ENCODE results near the gene SPATA20.

- TF ChIP-seq CTCF (IDR thresholded peaks at IDR 0.05) (no peak), ZFX (IDR thresholded peaks at IDR 0.05; ENCODE audit: borderline replicate concordance) (no peak)
These were observed 28.5 kb upstream of the SPATA20 start for GRCh38 chr17:50518384-50519023.
